Effector memory CD8-positive, alpha-beta T cell (primary cell): ENCODE results near the gene SUOX.
"Not testable (repeated sequence)": the region's sequence is repeated elsewhere in the genome, so short reads cannot be mapped to it uniquely, and the experiment has no call there.

Experiments
- ATAC-seq: fragments of 150-1000 bp; cut with Tn5 transposase; replicated peaks from 2 replicates; pipeline ENCODE4 v1.10.0; 2021; ENCODE audit warnings: mild to moderate bottlenecking, moderate library complexity
- DNase-seq, 3 experiments: peaks; one replicate each; pipeline ENCODE4 v3.0.0; 2021
- H3K27ac Mint-ChIP-seq, 2 donors: one replicate each; pipeline ENCODE4 v1.8.0; 2022; ENCODE audit warnings: mild to moderate bottlenecking in 2 of 2, mixed read lengths in 2 of 2, moderate library complexity in 2 of 2
- H3K27me3 Mint-ChIP-seq, 2 donors: one replicate each; pipeline ENCODE4 v1.8.0; 2022; ENCODE audit warnings: mixed read lengths in 2 of 2
- H3K36me3 Mint-ChIP-seq: one replicate; pipeline ENCODE4 v1.8.0; 2022; ENCODE audit warnings: mild to moderate bottlenecking, moderate library complexity, mixed read lengths; ENCODE audit not compliant: insufficient read depth
- H3K4me1 Mint-ChIP-seq, 2 donors: one replicate each; pipeline ENCODE4 v1.8.0; 2022; ENCODE audit warnings: low read depth in 2 of 2, mixed read lengths in 2 of 2
- H3K4me3 Mint-ChIP-seq, 2 donors: one replicate each; pipeline ENCODE4 v1.8.0; 2022; ENCODE audit warnings: mild to moderate bottlenecking in 2 of 2, mixed read lengths in 2 of 2, moderate library complexity in 2 of 2
- H3K9me3 Mint-ChIP-seq, 2 donors: one replicate each; pipeline ENCODE4 v1.8.0; 2022; ENCODE audit warnings: mixed read lengths in 2 of 2

Gene SUOX

GRCh38 chr12:56040963-56041551 is 44.0 kb downstream of the SUOX start:
- ATAC-seq = no peak
- Mint-ChIP-seq H3K4me1 (peaks cover 18 to 29% of the 10 kb centered on the region in 2 donors), H3K27ac (peak overlapping the region; percentile 95 to 96), H3K36me3 (peaks cover 43% of the 10 kb centered on the region), H3K9me3 (no peaks in the 10 kb centered on the region), H3K27me3 (no peaks in the 10 kb centered on the region), H3K4me3 (peak overlapping the region; percentile 89 to 90)
- no peak for DNase-seq

- Mint-ChIP-seq H3K27me3 (no peaks in the 10 kb centered on the region), H3K4me1 (peaks cover 18 to 34% of the 10 kb centered on the region in 2 donors), H3K27ac (peak within 1 kb of the TSS; percentile 95 to 96), H3K36me3 (peaks cover 43% of the 10 kb centered on the region), H3K4me3 (peak within 1 kb of the TSS; percentile 89 to 90), H3K9me3 (no peaks in the 10 kb centered on the region)
- ATAC-seq (peak; percentile 92), DNase-seq (peak; percentile 87 to 90 (median 88))
Measured at GRCh38 chr12:56041552-56042429, 44.7 kb downstream of the SUOX start, which contains the start of gene RPS26. Gene RPS26 (plus strand): TSS chr12:56041918. CDS start chr12:56042167, 249 bp downstream.

- DNase-seq = peak in 1 of 3 experiments; percentile 28
- peaks cover 18 to 31% of the 10 kb centered on the region in 2 donors for H3K4me1 Mint-ChIP-seq
- H3K36me3 Mint-ChIP-seq = peaks cover 49% of the 10 kb centered on the region
- H3K9me3 Mint-ChIP-seq, ATAC-seq, H3K27me3 Mint-ChIP-seq: not testable (repeated sequence)
- peak overlapping the region; percentile 89 to 90 for H3K4me3 Mint-ChIP-seq
- H3K27ac Mint-ChIP-seq = peak overlapping the region; percentile 95 to 96
Measured at GRCh38 chr12:56042430-56042813, 45.3 kb downstream of the SUOX start.

- ATAC-seq = no peak
- peaks cover 51% of the 10 kb centered on the region for H3K36me3 Mint-ChIP-seq
- H3K4me1 Mint-ChIP-seq = peaks cover 18 to 27% of the 10 kb centered on the region in 2 donors
- peak overlapping the region; percentile 95 to 96 for H3K27ac Mint-ChIP-seq
- no peaks in the 10 kb centered on the region for H3K9me3 Mint-ChIP-seq
- DNase-seq = no peak
- H3K27me3 Mint-ChIP-seq = no peaks in the 10 kb centered on the region
- peak overlapping the region; percentile 89 to 90 for H3K4me3 Mint-ChIP-seq
Measured at GRCh38 chr12:56042843-56043242, 45.8 kb downstream of the SUOX start.

- peaks cover 18 to 24% of the 10 kb centered on the region in 2 donors for H3K4me1 Mint-ChIP-seq
- no peak overlapping the region for H3K4me3 Mint-ChIP-seq
- H3K9me3 Mint-ChIP-seq = no peaks in the 10 kb centered on the region
- DNase-seq (no peak), ATAC-seq (no peak)
- peaks cover 51% of the 10 kb centered on the region for H3K36me3 Mint-ChIP-seq
- no peaks in the 10 kb centered on the region for H3K27me3 Mint-ChIP-seq
- H3K27ac Mint-ChIP-seq = no peak overlapping the region
Measured at GRCh38 chr12:56046027-56046780, 49.1 kb downstream of the SUOX start.

GRCh38 chr12:56053407-56053893 is 56.4 kb downstream of the SUOX start:
- H3K27ac Mint-ChIP-seq = no peak overlapping the region
- H3K9me3 Mint-ChIP-seq = no peaks in the 10 kb centered on the region
- peaks cover 5 to 6% of the 10 kb centered on the region in 2 donors for H3K4me1 Mint-ChIP-seq
- ATAC-seq = no peak
- no peaks in the 10 kb centered on the region for H3K27me3 Mint-ChIP-seq
- H3K36me3 Mint-ChIP-seq = no peaks in the 10 kb centered on the region
- H3K4me3 Mint-ChIP-seq = no peak overlapping the region
- DNase-seq = no peak
